GM20431 (cell line): ENCODE results near the gene IL15.
"Not testable (repeated sequence)": the region's sequence is repeated elsewhere in the genome, so short reads cannot be mapped to it uniquely, and the experiment has no call there.

Source experiments
- in situ Hi-C: fragments of 300-500 bp; cut with MseI, MboI; formaldehyde crosslinking; loops from one replicate; pipeline ENCODE4 v1.15.0; 2020; ENCODE audit warnings: low sequenced_read_pairs; ENCODE audit not compliant: unreplicated experiment

The IL15 gene

GRCh38 chr4:141645611-141646340 is 9.4 kb downstream of the IL15 start:
- in situ Hi-C loops: no loop called here

- in situ Hi-C loops: no loop called here
These were observed 10.6 kb downstream of the IL15 start for GRCh38 chr4:141646969-141647368.

- in situ Hi-C loops: no loop called here
These were observed 11.6 kb downstream of the IL15 start for GRCh38 chr4:141647966-141648365.

- in situ Hi-C loops: no loop called here
These were observed 15.9 kb downstream of the IL15 start for GRCh38 chr4:141652161-141652778.

- in situ Hi-C loops: no loop called here
These were observed 17.7 kb downstream of the IL15 start for GRCh38 chr4:141654098-141654497.

- in situ Hi-C loops: no loop called here
These were observed 19.6 kb downstream of the IL15 start for GRCh38 chr4:141656031-141656430.

- in situ Hi-C loops: no loop called here
These were observed 21.3 kb downstream of the IL15 start for GRCh38 chr4:141657550-141658250.

GRCh38 chr4:141658309-141658708 is 21.9 kb downstream of the IL15 start:
- in situ Hi-C loops: no loop called here

GRCh38 chr4:141659539-141659938 is 23.2 kb downstream of the IL15 start:
- in situ Hi-C loops: no loop called here

GRCh38 chr4:141660880-141661279 is 24.5 kb downstream of the IL15 start:
- in situ Hi-C loops: no loop called here

- in situ Hi-C loops: no loop called here
These were observed 32.0 kb downstream of the IL15 start for GRCh38 chr4:141668200-141668910.

- in situ Hi-C loops: no loop called here
These were observed 33.1 kb downstream of the IL15 start for GRCh38 chr4:141669501-141669900.

- in situ Hi-C loops: no loop called here
These were observed 39.0 kb downstream of the IL15 start for GRCh38 chr4:141675384-141675783.

GRCh38 chr4:141676087-141676670 is 39.8 kb downstream of the IL15 start:
- in situ Hi-C loops: no loop called here

- in situ Hi-C loops: no loop called here
These were observed 43.7 kb downstream of the IL15 start for GRCh38 chr4:141680060-141680459.

GRCh38 chr4:141684785-141685184 is 48.4 kb downstream of the IL15 start:
- in situ Hi-C loops: no loop called here

GRCh38 chr4:141686146-141686775 is 49.9 kb downstream of the IL15 start:
- in situ Hi-C loops: no loop called here

GRCh38 chr4:141686879-141687278 is 50.5 kb downstream of the IL15 start:
- in situ Hi-C loops: no loop called here

GRCh38 chr4:141689726-141690296 is 53.4 kb downstream of the IL15 start:
- in situ Hi-C loops: not testable (repeated sequence)
